Psoas muscle (tissue), 8 donors: ENCODE data around the gene HOXD3. TPM values are rescaled to one million over a fixed set of nuclear protein-coding genes. Genes with fewer than 3 reads are reported as not detected.
A peak's percentile ranks its signal among the peaks of the same experiment; 100 is the strongest.

Experiments
- ATAC-seq, 4 donors: fragments of 200-7000 bp; cut with Tn5 transposase; one replicate each; pipeline ENCODE4 v1.9.1; 2020; ENCODE audit warnings: moderate library complexity in 3 of 4, mild to moderate bottlenecking in 2 of 4
- DNase-seq, 2 donors: peaks; one replicate each; pipeline ENCODE4 v3.0.0-alpha.2; 2020
- H3K27ac ChIP-seq: fragments of 200-600 bp; one replicate; pipeline ENCODE4 v1.8.0; 2022
- H3K27me3 ChIP-seq, 3 donors: fragments of 200-600 bp in 1 of 3; one replicate each; pipeline versions ENCODE4 v1.6.1 to v1.8.0; 2013 to 2022; ENCODE audit warnings: low read length in 2 of 3, mild to moderate bottlenecking in 2 of 3, moderate library complexity in 1 of 3; ENCODE audit not compliant: insufficient read depth in 3 of 3
- H3K36me3 ChIP-seq, 2 donors: fragments of 200-600 bp in 1 of 2; one replicate each; pipeline versions ENCODE4 v1.6.1 to v1.8.0; 2013 to 2022; ENCODE audit warnings: low read depth in 1 of 2, mild to moderate bottlenecking in 1 of 2, moderate library complexity in 1 of 2; ENCODE audit not compliant: insufficient read depth in 1 of 2
- H3K4me1 ChIP-seq: fragments of 200-600 bp; one replicate; pipeline ENCODE4 v1.8.0; 2022
- H3K4me3 ChIP-seq: fragments of 200-600 bp; one replicate; pipeline ENCODE4 v1.8.0; 2022; ENCODE audit warnings: mild to moderate bottlenecking
- H3K9me3 ChIP-seq: fragments of 200-600 bp; one replicate; pipeline ENCODE4 v1.8.0; 2022
- WGBS, 3 donors: extraction: QIAGEN DNeasy Blood & Tissue Kit; methylation state at CpG; one replicate each; pipeline versions ENCODE4 v1.1.6 to v1.1.7; 2013; 5-methylcytosine and 5-hydroxymethylcytosine counted together
- intact Hi-C, 2 donors: fragments of 100-400 bp; cut with DNase I; formaldehyde crosslinking; loops; one replicate each; pipeline versions ENCODE4 v1.11.0 to v1.14.2; 2022
- polyA plus RNA-seq, 3 donors: library from polyadenylated mRNA; stranded (reverse); fragments of 200-250 nt; gene quantifications; one replicate each; pipeline ENCODE4 v1.2.3, GENCODE V29; 2013
- total RNA-seq, 4 donors: library from RNA; stranded (reverse); fragmentation: NEBNext Ultra II Directional in 2 of 4; extraction: Animal tissue kit (Norgen Biotek cat#: 25700) in 2 of 4; gene quantifications; one replicate each; pipeline versions ENCODE4 v1.2.1 to v1.2.4, GENCODE V29; 2021 to 2023
- TF ChIP-seq, protein P1 (sequence below): fragments of 200-600 bp; IDR thresholded peaks from one replicate; pipeline ENCODE4 v1.8.0; 2022; ENCODE audit warnings: antibody characterized with exemption
- donor health status: healthy with polysubstance abuse.
- donor health status: DM: no; HTN: no; CAD: no; lungs with moderate emphysema.
- donor health status: Bipolar disorder and iron deficiency.
- donor health status: healthy.
- donor health status: DM: yes; HTN: yes; CAD: no.
- donor health status: DM: no; HTN: no; CAD: no.
- donor health status: DM: no; HTN: no; CAD: no.
- donor health status: DM: yes; HTN: yes; CAD: no.

The HOXD3 gene
- total and polyA plus RNA-seq, 7 donors = 0.64 to 3.8 (median 1.1) TPM

DNA sequence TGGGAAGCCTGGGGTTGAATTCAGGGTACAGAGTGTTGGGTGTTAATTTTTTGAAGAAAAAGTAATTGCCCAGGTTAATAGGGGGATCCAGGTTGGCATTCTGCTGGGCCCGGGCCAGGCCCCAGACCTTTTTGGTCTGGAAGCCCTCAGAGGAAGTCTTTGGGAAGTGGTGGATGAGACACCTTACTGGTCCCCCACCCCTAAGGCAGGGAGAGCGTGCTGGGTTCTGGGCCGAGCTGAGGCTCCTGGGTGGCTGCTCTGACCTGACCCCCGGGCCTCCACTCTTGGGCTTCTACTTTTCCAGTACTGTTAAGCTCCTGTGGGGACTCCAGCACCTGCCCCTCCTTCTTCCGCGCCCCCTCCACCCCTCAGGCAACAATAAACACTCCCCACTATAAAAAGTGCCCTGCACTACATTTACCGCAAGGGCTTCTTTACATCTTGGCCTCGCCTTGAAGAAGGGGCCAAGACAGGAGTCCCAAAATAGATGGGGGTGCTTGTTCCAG lies 753 bp upstream of the HOXD3 start:
- Histone ChIP-seq H3K4me1 (no peaks in the 10 kb centered on the region), H3K27me3 (peaks cover 0 to 6% (median 0%) of the 10 kb centered on the region in 3 donors), H3K36me3 (peaks cover 2 to 36% of the 10 kb centered on the region in 2 donors), H3K27ac (no peak overlapping the region), H3K9me3 (no peaks in the 10 kb centered on the region), H3K4me3 (no peak overlapping the region)
- intact Hi-C loops = no loop called here
- ATAC-seq (no peak), DNase-seq (no peak)
- 93 to 95% (median 95%) methylated on average over 8 of the region's 8 CpGs for WGBS, 3 donors
- TF ChIP-seq, protein P1, sequence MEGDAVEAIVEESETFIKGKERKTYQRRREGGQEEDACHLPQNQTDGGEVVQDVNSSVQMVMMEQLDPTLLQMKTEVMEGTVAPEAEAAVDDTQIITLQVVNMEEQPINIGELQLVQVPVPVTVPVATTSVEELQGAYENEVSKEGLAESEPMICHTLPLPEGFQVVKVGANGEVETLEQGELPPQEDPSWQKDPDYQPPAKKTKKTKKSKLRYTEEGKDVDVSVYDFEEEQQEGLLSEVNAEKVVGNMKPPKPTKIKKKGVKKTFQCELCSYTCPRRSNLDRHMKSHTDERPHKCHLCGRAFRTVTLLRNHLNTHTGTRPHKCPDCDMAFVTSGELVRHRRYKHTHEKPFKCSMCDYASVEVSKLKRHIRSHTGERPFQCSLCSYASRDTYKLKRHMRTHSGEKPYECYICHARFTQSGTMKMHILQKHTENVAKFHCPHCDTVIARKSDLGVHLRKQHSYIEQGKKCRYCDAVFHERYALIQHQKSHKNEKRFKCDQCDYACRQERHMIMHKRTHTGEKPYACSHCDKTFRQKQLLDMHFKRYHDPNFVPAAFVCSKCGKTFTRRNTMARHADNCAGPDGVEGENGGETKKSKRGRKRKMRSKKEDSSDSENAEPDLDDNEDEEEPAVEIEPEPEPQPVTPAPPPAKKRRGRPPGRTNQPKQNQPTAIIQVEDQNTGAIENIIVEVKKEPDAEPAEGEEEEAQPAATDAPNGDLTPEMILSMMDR = no peak

DNA sequence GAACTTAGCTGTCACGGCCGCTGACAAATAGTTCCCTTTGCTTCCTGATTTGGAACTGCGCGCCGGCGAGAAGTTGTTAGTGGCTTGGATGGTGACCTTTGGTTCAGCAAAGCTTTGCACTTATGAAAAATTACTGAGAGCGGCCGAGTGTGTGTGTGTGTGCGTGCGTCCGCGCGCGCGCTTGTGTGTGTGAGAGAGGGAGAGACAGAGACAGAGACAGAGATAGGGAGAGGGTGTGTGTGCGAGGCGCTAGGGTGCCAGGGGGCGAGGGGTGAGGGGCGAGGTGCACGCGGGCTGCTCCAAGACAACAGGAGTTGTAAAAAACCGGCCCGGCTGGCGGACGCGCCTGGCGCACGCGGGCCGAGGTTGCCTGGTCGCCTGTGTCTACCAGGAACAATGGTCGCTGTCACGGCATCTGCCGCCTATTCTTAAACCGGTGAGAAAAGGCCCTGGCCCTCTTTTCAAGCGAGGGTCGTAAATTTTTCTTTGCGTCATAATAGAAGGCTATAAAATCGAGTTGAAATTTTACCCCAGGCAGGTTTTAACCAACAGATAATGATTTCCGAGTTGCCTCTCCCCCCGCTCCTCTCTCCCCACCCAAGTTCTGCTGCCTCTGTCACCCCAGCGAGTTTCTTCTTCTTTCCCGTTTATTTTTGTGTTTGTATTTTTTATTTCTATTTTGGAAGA lies 535 bp downstream of the HOXD3 start:
- ATAC-seq (no peak), DNase-seq (no peak)
- intact Hi-C loops = no loop called here
- Histone ChIP-seq H3K36me3 (peaks cover 2 to 33% of the 10 kb centered on the region in 2 donors), H3K4me1 (no peaks in the 10 kb centered on the region), H3K27me3 (peaks cover 0 to 6% (median 0%) of the 10 kb centered on the region in 3 donors), H3K4me3 (peak overlapping the region; percentile 48), H3K27ac (no peak overlapping the region), H3K9me3 (no peaks in the 10 kb centered on the region)
- 57 to 65% (median 62%) methylated on average over 43 of the region's 43 CpGs for WGBS, 3 donors
- TF ChIP-seq, protein P1 = no peak

- peaks cover 0 to 27% of the 10 kb centered on the region in 2 donors for H3K36me3 ChIP-seq
- H3K4me3 ChIP-seq = no peak overlapping the region
- DNase-seq = no peak
- no peaks in the 10 kb centered on the region for H3K9me3 ChIP-seq
- intact Hi-C loops = no loop called here
- H3K27me3 ChIP-seq = peaks cover 0 to 6% (median 0%) of the 10 kb centered on the region in 3 donors
- WGBS, 3 donors = 72 to 76% (median 75%) methylated on average over 22 of the region's 22 CpGs
- no peaks in the 10 kb centered on the region for H3K4me1 ChIP-seq
- H3K27ac ChIP-seq = no peak overlapping the region
- ATAC-seq = no peak
- TF ChIP-seq, protein P1 = no peak
Measured at GRCh38 chr2:176158186-176158591, 1.1 kb downstream of the HOXD3 start.

DNA sequence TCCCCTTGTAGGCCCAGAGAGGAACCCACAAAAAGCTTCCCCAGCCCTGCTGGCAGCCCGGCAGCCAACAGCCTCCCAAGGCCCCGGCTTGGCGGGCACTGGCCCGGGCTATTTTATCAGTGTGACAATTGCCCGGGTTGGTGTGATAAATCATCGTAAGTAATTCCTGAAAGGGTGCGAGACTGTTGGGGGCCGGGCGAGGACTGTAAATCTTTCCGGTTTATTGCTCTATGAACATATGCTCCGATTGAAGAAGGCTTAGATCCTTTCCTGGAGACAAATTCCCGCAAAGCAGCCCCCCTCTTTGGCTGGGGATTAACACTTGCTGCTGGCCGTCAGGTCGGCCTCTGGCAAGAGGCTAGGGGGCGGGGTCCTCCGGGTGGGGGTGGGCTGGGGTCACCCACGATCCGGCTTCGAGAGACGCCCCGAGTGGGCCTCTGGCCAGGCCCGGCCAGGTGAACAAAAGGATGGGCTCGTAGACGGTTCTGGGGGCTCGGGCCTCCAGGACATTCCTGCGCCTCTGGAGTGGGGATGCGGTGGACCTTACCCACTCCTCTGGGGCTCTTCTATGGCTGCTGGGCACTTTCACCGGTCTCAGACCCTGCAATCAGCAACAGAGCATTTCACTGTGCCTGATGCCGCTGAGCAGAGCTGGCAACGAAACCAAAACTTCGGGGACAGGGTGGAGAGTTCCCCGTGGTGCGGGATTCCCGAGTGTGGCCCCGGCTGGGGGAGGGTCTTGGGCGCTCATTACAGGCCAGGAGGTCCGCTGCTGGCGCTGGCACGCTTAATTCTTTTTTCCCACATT lies 2.0 kb downstream of the HOXD3 start:
- WGBS, 3 donors = 75 to 83% (median 80%) methylated on average over 39 of the region's 39 CpGs
- Histone ChIP-seq H3K27ac (no peak overlapping the region), H3K4me1 (no peaks in the 10 kb centered on the region), H3K9me3 (no peaks in the 10 kb centered on the region), H3K27me3 (peaks cover 0 to 6% (median 0%) of the 10 kb centered on the region in 3 donors), H3K36me3 (peaks cover 0 to 19% of the 10 kb centered on the region in 2 donors), H3K4me3 (no peak overlapping the region)
- TF ChIP-seq, protein P1 = no peak
- ATAC-seq = no peak
- intact Hi-C loops = no loop called here
- no peak for DNase-seq
